HG03439 (cell line): ENCODE results near the gene OSBPL10.
A peak's percentile ranks its signal among the peaks of the same experiment; 100 is the strongest.
"Not testable (repeated sequence)": the region's sequence is repeated elsewhere in the genome, so short reads cannot be mapped to it uniquely, and the experiment has no call there.

ENCODE experiments used
- ATAC-seq: cut with Tn5 transposase; IDR thresholded peaks from one replicate; pipeline ENCODE4 v1.9.1; 2021; ENCODE audit warnings: mild to moderate bottlenecking, moderate library complexity; ENCODE audit not compliant: unreplicated experiment

Gene OSBPL10

DNA sequence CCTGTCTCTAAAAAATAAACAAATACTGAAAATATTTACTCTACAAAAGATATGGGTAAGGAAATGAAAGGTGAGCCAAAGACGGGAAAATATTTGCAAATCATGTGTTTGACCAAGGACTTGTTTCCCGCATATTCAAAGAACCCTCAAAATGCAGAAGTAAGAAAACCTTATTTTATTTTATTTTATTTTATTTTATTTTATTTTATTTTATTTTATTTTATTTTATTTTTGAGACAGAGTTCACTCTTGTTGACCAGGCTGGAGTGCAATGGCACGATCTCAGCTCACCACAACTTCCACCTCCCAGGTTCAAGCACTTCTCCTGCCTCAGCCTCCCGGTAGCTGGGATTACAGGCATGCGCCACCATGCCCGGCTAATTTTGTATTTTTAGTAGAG lies 11.9 kb upstream of the OSBPL10 start:
- not testable (repeated sequence) for ATAC-seq

DNA sequence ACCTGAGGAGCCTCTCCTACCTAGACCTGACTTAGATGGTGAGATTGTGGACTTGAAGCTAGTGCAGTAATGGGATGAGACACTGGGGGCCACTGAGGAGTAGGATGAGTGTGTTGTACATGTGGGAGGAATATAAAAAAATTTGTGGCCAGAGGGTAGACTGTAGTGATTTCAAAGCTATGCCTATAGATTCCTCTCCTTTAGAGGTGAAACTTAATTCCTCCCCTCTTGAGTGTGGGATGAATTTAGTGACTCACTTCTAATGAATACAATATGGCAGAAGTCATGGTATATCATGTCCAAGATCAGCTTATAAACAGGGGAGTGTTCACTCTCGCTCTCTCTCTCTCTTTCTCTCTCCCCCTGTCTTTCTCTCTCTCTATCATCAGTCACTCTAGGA lies 7.2 kb upstream of the OSBPL10 start:
- ATAC-seq: no peak

DNA sequence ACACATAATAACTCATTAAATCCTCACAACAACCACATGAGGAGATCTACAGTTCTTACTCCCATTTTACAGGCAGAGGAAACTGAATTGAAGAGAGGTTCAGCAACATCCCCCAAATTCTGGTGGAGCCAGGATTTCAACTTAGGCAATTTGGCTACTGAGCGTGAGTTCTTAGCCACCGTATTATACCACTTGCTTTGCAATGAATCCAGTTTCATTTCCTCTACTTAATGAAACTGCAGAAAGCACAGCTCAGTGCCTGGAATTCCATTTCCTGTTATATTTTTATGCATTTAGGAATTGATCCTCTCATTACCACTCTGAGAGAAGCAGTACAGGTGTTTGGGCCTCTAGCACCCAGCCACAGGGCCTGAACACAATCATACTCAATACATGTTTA lies 4.8 kb upstream of the OSBPL10 start:
- no peak for ATAC-seq

DNA sequence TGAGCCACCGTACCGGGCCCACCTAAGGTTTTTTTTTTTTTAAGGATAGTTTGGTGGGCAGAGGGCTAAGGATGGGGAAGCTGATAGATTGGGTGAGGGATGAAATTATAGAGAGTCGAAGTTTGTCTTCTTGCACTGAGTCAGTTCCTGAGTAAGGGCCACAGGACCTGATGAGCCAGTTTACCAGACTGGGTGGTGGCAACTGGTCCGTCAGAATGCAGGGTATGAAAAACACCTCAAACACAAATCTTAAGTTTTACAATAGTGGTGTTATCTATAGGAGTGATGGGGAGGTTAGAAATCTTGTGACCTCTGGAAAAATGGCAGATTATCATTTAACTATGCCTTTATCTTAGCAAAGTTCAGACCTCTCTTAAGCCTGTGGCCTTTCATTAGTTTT lies 3.3 kb upstream of the OSBPL10 start:
- no peak for ATAC-seq

DNA sequence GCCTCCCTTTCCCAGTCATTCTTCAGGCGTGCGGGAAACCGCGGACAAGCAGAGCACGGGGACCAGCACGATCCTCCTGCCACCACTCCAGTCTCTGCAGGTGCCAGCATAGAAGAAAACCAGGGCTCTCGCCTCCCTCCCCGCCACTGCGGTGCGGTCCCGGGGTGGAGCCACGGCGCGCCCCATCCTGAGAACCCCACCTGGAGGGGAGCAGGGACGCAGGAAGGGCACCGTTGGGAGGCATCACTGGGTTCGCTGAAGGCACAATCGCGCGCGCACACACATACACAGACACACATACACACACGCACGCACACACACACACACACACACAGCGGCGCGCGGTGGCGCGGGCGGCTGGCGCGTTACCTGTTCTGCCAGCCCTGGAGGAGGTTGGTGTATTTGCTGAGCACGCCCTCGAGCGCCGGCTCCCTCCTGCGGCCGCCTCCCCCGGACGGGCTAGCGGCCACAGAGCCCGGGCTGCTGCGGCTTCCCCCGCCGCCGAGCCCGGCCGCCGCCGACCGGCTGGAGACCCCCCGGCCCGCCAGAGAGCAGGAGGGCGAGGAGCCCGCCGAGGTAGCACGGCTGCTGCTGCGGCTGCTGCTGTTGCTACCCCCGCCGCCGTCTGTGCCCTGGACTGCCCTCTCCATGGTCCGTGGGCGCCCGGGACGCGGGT lies 394 bp downstream of the OSBPL10 start:
- peak; percentile 56 for ATAC-seq

DNA sequence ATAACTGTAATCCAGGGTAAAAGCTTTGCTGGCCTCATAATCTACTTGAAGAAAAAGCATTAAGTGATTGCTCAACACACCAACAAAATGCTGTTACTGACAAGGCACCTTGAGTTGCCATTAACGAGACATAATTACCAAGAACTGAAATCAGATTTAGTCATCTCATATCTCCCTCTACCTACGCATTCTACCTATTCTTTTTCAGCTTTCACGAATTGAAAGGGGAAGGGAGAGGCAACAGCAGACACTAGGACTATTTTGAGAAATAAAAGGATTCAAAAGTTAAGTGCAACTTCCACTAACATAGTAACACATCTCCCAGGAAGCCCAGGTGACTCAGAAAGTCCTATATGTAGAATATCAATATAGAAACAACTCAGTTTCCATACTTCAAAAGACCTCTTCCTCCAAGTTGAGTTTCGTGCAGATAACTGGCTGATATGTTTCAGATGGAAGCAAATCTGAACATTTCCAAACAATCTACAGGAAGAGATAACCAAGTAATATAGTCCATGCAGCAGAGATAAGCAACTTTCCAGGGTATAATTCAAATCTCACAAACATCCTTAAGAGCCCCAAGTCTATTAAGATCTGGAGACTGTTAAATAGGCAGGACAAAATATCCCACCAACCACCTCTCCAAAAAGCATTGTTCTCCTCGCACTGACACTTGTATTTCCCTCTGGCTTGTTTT lies 1.9 kb downstream of the OSBPL10 start:
- no peak for ATAC-seq

DNA sequence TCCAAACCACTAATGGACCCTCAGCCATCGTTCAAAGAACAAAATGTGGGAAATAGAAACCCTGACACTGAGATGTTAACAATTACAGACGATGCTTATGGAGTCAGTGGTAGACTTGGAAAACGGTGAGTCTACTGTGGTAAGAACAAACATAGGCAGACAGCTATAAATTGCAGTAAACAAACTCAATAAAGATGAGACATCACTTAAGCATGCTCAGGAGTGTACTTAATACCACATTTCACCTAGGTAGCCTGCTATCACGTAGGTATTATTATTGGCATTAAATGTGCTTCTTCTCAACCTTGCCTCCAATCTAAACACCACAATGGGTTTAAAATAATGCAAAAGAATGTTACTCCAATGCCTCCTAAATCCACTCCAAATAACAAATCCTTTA lies 2.5 kb downstream of the OSBPL10 start:
- no peak for ATAC-seq

DNA sequence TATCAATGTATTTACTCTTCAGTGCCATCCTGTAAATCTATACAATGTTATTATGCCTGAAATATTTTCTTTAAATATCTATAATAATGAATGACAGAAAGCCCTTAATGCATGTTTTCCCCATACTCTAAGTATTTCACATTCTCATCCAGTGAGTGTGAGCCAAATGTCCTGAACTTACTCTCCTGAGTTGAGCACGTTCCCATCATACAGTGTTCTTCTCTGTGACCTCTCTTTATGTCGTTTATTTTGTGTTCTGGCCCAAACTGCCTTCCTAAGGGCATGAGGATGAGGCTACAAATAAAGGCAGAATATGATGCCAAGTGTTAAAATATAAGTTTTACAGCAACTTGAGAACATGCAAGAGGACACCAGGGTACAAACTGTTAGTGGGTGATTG lies 3.3 kb downstream of the OSBPL10 start:
- ATAC-seq: no peak

DNA sequence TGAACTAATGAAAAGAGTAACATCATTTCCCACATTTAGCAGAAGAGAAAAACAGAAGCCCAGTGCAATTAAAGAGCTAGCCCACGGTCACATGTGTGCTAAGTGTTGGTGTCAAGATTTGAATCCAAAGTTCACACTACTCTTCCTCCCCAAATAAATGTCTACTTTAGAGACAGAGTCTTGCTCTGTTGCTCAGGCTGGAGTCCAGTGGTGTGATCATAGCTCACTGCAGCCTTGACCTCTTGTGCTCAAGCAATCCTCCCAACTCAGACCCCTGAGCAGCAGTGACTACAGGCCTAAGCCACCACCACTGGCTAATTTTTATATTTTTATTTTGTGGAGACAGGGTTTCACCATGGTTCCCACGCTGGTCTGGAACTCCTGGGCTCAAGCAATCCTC lies 4.8 kb downstream of the OSBPL10 start:
- ATAC-seq: no peak

DNA sequence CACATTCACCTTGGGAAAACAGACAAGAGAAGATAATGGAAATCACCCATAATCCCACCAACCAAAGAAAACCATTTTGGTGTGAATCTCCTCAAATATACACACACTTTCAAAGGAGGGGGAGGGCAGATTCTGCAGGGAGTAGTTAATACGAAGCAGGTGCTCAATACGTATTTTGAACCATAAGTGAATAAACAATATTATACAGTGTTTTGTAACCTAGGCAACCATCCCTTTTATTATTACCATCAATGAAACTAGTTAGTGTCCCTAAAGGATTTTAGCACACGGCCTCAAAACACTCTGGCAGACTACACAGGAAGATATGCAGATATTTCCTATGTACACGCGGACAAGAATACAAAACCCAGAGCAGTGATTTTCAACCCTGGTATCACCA lies 6.1 kb downstream of the OSBPL10 start:
- no peak for ATAC-seq

DNA sequence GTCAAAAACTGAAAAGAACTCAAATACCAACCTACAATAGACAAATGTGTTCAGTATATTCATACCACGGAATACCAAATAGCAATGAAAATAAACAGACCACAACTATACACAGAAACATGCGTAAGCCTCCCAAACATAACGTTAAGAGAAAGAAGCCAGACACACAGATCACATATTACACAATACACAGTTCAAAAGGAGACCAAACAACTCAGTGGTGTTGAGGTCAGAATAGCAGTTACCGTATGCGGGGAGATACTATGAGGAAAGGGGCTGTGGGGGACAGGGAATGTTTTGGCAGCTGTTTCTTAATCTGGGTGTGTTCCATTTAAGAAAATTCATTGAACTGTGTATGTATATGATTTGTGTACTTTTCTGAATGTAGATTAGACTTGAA lies 6.6 kb downstream of the OSBPL10 start:
- ATAC-seq: no peak

DNA sequence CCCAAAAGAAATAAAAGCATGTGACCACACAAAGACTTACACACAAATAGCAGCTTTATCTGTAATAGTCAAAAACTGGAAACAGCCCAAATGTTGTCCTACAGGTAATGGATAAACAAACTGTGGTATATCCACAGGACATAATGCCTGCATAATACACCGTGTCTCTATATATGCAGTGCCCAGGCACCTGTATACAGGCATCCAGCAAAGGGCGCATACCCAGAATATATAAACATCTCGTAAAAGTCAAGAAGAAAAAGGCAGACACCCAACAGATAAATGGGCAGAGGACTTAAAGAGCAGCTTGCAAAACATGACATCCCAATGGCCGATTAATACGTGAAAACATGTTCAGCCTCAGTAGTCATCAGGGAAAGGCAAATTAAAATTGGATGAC lies 7.2 kb downstream of the OSBPL10 start:
- no peak for ATAC-seq

DNA sequence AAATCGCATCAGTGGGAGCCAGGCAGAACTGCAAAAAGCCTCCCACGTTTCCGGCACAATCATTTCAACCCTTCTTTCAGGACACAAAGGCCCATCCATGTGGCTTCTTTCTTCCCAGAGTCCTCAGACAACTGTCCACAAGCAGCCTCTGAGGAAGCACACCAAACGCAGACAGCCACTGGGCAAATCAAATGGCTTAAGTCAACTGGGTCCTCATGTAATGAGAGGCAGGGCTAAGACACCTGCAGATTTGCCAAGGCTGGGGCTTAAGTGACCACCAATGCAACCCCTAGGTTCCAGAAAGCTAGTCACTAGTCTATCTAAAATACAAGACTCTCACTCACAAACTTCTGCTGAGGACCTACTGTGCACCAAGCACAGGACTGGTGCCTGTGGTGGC lies 8.0 kb downstream of the OSBPL10 start:
- no peak for ATAC-seq

DNA sequence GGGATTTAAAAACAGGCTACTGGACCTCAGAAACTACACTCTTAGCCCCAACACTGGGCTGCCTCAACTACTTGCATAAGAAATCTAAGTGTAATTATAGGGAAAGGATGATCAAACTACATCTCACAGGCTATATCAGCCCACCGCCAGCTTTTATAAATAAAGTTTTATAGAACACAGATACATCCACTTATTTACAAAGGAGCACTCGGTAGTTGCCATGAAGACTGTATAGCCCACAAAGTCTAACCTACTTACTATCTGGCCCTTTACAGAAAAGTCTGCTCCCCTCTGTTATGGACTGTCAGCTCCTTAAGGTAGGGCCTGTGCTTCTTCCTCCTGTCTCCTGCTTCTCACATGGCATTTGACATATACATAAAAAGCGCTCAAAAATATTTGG lies 9.5 kb downstream of the OSBPL10 start:
- ATAC-seq: no peak

DNA sequence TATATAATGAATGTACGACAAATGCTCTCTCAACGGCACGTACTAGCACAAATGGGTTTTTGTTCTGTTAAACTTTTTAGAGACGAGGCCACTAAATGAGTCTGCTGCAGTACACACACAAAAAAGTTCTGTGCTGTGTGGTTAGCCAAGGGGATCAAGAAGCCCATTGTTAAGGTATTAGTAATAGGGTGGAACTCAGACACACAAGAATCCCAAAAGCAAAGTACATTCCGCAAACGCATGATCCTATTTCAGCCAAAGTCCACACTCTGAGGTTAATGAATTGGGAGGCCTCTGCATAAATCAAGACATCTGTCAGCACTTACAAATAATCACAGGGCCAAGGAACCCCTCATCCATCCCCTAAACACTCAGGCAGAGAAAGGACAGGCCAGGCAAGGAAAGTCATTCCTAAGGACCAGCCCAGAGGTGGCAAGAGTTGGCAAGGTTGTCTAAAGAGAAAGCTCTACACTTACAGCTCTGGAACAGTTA lies 12.1 kb downstream of the OSBPL10 start:
- no peak for ATAC-seq

DNA sequence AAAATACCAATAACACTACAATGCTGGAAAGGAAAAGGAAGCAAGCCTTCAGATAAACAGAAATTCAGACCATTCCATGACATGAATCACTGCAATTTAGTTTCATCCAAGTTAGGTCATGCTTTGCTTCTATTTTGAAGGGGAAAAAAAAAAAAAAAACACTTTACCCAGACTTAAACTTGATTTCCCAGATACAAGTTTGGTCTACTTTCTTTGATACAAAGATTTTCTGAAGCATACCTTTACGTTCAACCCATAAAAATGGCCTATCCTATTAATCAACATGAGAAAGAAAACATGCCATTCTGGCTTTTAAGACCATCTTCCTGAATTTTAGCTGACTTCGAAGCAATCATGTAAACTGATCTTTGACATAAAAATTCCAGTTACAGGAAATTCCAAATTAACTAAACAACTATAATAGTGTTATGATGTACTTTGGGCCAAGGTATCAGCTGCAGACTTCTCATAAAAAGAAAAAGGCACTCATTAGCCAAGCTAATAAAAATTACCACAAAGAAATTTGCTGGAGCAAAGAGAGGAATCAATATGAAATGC lies 12.6 kb downstream of the OSBPL10 start:
- ATAC-seq: no peak

DNA sequence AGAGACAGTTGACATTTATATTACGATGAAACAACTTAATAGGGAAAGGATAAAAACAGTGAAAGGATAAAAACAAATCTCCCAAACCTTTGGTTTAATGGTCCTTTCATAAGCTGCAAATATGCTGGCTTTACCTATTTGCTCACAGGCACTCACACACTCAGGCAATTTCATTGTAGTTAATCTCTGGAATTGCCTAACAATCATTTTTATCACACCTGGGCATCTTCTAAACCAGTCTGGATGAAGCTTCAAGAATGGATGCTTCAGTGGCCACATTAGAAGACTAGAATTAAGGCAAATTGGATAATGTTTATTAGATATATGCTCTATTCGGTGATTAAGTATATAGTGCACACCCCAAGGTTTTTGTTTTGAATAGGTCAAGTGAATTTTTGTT lies 13.5 kb downstream of the OSBPL10 start:
- no peak for ATAC-seq

DNA sequence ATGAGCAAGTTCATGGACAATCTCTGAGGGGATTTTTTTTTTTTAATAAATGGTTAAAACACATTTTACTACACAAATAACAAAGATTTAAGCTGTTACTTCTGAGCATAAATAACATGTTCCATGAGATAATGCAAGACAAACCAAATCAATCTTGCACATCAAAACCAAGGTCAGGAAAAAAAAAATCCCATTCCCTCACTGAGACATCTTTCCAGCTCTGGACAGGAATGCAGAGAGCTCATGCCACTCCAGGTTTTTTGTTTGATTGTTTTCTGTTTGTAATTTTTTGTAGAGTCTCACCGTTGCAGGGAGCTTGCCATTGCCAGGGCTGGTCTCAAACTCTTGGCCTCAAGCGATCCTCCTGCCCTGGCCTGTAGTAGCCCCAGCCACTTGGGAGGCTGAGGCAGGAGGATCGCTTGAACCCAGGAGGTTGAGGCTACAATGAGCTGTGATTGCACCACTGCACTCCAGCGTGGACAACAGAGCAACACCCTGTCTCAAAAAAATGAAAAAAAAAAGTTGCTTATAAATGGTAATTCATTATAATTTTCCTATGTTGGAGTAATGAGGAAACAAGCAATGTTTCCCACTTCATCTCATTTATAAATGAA lies 14.0 kb downstream of the OSBPL10 start:
- ATAC-seq: no peak

DNA sequence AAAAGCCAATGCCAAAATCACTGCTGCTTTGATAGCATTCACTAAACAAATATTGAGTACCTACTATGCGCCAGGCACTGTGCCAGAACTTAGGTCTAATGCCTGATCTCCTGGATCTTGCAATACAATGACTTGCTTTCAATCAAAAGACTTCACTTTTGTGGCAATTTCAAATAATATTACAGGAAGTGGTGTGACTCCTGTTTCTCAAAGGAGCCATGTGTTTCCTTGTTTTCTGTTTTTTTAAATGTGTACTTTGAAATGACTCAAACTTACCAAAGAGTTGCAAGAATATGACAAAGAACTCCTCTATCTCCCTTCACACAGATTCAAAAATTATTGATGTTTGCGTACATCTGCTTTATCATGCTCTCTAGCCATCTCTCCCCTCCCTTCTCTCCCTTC lies 18.3 kb downstream of the OSBPL10 start:
- ATAC-seq: no peak

DNA sequence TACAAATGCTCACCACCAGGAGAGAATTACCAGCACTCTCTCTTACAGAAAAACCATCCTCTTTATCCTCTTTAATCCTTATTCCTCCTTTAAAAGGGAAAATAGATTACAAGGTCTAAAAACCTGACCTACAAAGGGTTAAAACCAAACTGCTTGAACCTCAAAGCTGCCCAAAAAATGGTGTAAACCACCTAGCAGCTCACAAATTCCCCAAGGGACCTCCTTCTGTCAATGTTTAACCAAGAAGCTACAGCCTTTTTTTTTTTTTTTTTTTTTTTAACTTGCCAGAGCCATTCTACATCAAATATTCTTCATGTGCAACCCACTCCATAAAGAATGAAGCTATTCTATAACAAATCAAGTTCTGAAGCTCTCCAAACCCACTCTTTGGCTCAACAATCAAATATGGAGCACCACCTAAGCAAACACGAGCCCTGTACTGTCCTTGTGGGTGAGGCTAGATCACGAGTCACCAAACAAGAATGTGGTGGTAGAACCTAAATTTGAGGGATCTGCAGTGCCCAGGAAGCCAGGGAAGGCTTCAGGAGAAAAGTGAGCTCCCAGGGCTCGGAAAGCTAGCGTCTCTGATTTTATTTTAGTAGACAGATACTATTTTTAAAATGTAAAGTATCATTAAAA lies 20.1 kb downstream of the OSBPL10 start:
- ATAC-seq: no peak

DNA sequence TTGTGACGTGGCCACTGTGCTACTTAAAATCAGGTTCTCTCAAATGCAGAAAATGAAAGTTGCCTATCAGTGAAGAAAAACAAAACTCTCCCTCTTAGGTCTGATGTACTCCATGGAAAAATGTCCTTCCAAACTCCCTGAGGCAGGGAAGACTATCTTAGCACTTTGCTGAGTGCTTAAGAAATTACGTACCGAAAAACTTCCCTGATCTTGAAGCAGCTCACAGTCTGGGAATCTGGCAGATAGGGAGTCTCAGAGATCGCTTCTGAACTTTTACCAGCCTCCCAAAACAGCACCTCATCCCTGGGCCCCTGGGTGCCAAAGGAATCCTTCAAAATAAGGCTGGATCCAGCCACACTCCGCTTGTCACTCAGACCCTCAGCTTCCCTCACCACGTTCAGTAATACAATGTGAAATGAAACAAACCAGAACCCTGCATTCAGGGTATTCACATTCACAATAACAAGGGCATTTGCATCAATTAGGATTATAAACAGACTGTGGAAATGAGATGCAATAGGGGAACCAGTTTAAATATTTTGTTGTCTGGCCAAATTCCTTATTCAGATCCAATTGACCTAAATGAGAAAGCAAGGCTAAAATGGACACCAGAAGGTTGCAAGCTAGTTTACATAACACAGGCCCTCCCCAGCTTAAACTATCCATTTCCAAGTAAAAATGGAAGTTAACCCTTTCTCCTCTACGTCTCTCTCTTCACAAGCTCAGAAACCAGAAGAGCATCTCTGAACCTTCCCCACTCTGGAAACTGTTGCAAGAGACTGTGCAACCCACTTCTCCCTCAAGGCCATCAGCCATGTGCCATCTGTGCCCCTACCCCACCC lies 20.9 kb downstream of the OSBPL10 start:
- no peak for ATAC-seq
